Panc1 (cell line): ENCODE data around the gene ZNF236. TPM values are rescaled to one million over a fixed set of nuclear protein-coding genes. Genes with fewer than 3 reads are reported as not detected.

Source experiments
- ATAC-seq: fragments of 200-7000 bp; cut with Tn5 transposase; 2 replicates; pipeline ENCODE4 v1.9.1; 2020; ENCODE audit warnings: mild to moderate bottlenecking, moderate library complexity
- BruUV-seq: library from RNA; stranded (reverse); fragments of 400-500 nt; replicated peaks from 2 replicates; lab custom pipeline; 2021; lab: Mats Ljungman, UMichigan
- CTCF ChIA-PET: fragments of 300-600 bp; sonication (Branson Sonifier 250); formaldehyde crosslinking; loops from one replicate; lab custom pipeline; 2022; ENCODE audit warnings: antibody characterized with exemption; lab: Charles Lee
- POLR2A ChIA-PET: fragments of 300-600 bp; sonication (Branson Sonifier 250); formaldehyde crosslinking; loops from one replicate; lab custom pipeline; 2022; ENCODE audit warnings: antibody characterized with exemption; lab: Charles Lee
- DNase-seq: peaks from one replicate; pipeline ENCODE4 v3.0.0-alpha.2; 2010; ENCODE audit warnings: low read depth, low spot score
- H3K27ac ChIP-seq: 2 replicates; pipeline ENCODE4 v1.5.1; 2011; ENCODE audit warnings: mild to moderate bottlenecking, low read length, inconsistent platforms
- H3K27me3 ChIP-seq: fragments of 200-500 bp; sonication (Bioruptor generic); 2 replicates; pipeline ENCODE4 v1.6.0; 2014; ENCODE audit warnings: low read length, inconsistent platforms; ENCODE audit not compliant: control insufficient read depth, insufficient read depth
- H3K36me3 ChIP-seq: fragments of 200-500 bp; sonication (Bioruptor generic); 2 replicates; pipeline ENCODE4 v1.5.1; 2014; ENCODE audit warnings: inconsistent platforms, mild to moderate bottlenecking, low read length, moderate library complexity; ENCODE audit not compliant: control insufficient read depth, insufficient read depth
- H3K4me1 ChIP-seq: 2 replicates; pipeline ENCODE4 v1.5.1; 2011; ENCODE audit warnings: inconsistent platforms, mild to moderate bottlenecking, low read length, moderate library complexity; ENCODE audit not compliant: control insufficient read depth, insufficient read depth
- H3K4me3 ChIP-seq, 2 experiments: 2 replicates each; pipeline ENCODE4 v1.5.1; 2011 to 2012; ENCODE audit warnings: low read depth in 2 of 2, low read length in 2 of 2, mild to moderate bottlenecking in 2 of 2, inconsistent platforms in 1 of 2, moderate library complexity in 1 of 2
- H3K9me3 ChIP-seq: fragments of 200-500 bp; sonication (Bioruptor generic); 2 replicates; pipeline ENCODE4 v1.5.1; 2014; ENCODE audit warnings: low read depth, mild to moderate bottlenecking, inconsistent platforms, low read length, moderate library complexity; ENCODE audit not compliant: control insufficient read depth, insufficient read depth
- POLR2AphosphoS5 ChIP-seq: IDR thresholded peaks from 2 replicates; pipeline ENCODE4 v1.6.1; 2012; ENCODE audit warnings: mild to moderate bottlenecking, low read depth, low read length, moderate library complexity
- SIN3A ChIP-seq: IDR thresholded peaks from 2 replicates; pipeline ENCODE4 v1.6.1; 2012; ENCODE audit warnings: low read depth, mild to moderate bottlenecking, low read length, moderate library complexity, borderline replicate concordance; ENCODE audit not compliant: insufficient read depth
- TCF7L2 ChIP-seq: IDR thresholded peaks from 2 replicates; pipeline ENCODE4 v1.6.1; 2011; ENCODE audit warnings: mild to moderate bottlenecking, low read depth, low read length, inconsistent platforms
- in situ Hi-C: cut with HindIII; loops from 2 replicates; pipeline ENCODE4 v1.10.0; 2016; ENCODE audit warnings: low sequenced_read_pairs, low pct_unique_long_range_greater_than_20kb
- intact Hi-C: fragments of 100-400 bp; cut with micrococcal nuclease; formaldehyde crosslinking; loops from one replicate; pipeline ENCODE4 v1.10.0; 2022; ENCODE audit not compliant: unreplicated experiment
- total RNA-seq: library from RNA; stranded (reverse); gene quantifications from one replicate; pipeline ENCODE4 v1.2.1, GENCODE V29; 2021; ENCODE audit not compliant: unreplicated experiment
- TF ChIP-seq, protein P1 (sequence below), 2 experiments: IDR thresholded peaks; 2 replicates each; pipeline ENCODE4 v1.6.1; 2011 to 2012; ENCODE audit warnings: low read depth in 2 of 2, control low read depth in 1 of 2, low read length in 1 of 2, mild to moderate bottlenecking in 1 of 2, moderate library complexity in 1 of 2; ENCODE audit not compliant: insufficient read depth in 1 of 2
- TF ChIP-seq, protein P2 (sequence below): fragments of 450-650 bp; IDR thresholded peaks from 2 replicates; pipeline ENCODE4 v1.5.1; 2017; ENCODE audit warnings: mild to moderate bottlenecking

The ZNF236 gene
- total RNA-seq, 1 experiment from 2014 or later: 32.2 TPM

DNA sequence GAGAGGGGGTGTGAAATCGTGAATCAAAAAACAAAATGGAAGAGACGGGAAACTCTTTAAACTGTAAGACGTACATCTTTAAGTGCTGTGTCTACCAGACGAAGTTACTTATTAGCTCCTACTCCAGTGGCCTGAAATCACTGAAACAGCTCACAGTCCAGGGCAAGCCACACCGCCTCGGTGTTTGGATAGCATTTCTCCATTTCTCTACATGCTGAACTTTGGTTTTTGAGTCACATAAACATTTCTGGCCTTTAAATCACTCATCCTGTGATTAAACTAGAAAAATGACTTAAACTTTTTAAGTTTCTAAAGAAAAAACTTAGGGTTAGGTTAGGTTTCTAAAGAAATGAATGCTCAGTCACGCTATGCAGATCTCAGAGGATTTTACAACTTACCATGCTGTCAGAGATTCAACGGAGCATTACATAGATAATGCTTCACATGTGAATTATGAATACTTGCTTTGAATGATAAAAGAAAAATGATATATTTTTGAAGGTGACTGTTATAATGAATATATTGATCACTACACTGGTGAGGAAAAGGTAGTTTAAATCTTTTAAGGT is 171.8 kb downstream of the ZNF236 start:
- no peak for ATAC-seq
- POLR2A ChIA-PET: no interaction called here
- Histone ChIP-seq H3K27ac (no peak overlapping the region), H3K36me3 (no peaks in the 10 kb centered on the region), H3K27me3 (no peaks in the 10 kb centered on the region), H3K4me3 (no peak overlapping the region), H3K9me3 (no peaks in the 10 kb centered on the region), H3K4me1 (no peaks in the 10 kb centered on the region)
- DNase-seq: no peak
- CTCF ChIA-PET: interaction anchor here (1.1 kb wide), 1 partner anchor 11 kb away, joined by 3 read pairs; no protein-coding TSS in a partner anchor
- in situ Hi-C loops (no loop called here), intact Hi-C loops (no loop called here)
- no peak for TF ChIP-seq POLR2AphosphoS5
- TF ChIP-seq, protein P1, sequence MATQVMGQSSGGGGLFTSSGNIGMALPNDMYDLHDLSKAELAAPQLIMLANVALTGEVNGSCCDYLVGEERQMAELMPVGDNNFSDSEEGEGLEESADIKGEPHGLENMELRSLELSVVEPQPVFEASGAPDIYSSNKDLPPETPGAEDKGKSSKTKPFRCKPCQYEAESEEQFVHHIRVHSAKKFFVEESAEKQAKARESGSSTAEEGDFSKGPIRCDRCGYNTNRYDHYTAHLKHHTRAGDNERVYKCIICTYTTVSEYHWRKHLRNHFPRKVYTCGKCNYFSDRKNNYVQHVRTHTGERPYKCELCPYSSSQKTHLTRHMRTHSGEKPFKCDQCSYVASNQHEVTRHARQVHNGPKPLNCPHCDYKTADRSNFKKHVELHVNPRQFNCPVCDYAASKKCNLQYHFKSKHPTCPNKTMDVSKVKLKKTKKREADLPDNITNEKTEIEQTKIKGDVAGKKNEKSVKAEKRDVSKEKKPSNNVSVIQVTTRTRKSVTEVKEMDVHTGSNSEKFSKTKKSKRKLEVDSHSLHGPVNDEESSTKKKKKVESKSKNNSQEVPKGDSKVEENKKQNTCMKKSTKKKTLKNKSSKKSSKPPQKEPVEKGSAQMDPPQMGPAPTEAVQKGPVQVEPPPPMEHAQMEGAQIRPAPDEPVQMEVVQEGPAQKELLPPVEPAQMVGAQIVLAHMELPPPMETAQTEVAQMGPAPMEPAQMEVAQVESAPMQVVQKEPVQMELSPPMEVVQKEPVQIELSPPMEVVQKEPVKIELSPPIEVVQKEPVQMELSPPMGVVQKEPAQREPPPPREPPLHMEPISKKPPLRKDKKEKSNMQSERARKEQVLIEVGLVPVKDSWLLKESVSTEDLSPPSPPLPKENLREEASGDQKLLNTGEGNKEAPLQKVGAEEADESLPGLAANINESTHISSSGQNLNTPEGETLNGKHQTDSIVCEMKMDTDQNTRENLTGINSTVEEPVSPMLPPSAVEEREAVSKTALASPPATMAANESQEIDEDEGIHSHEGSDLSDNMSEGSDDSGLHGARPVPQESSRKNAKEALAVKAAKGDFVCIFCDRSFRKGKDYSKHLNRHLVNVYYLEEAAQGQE (IDR thresholded peaks at IDR 0.05; ENCODE audit: insufficient read depth in 1 of 2, low read depth in 2 of 2, low read length in 1 of 2): no peak
- TF ChIP-seq TCF7L2: no peak
- TF ChIP-seq, protein P2, sequence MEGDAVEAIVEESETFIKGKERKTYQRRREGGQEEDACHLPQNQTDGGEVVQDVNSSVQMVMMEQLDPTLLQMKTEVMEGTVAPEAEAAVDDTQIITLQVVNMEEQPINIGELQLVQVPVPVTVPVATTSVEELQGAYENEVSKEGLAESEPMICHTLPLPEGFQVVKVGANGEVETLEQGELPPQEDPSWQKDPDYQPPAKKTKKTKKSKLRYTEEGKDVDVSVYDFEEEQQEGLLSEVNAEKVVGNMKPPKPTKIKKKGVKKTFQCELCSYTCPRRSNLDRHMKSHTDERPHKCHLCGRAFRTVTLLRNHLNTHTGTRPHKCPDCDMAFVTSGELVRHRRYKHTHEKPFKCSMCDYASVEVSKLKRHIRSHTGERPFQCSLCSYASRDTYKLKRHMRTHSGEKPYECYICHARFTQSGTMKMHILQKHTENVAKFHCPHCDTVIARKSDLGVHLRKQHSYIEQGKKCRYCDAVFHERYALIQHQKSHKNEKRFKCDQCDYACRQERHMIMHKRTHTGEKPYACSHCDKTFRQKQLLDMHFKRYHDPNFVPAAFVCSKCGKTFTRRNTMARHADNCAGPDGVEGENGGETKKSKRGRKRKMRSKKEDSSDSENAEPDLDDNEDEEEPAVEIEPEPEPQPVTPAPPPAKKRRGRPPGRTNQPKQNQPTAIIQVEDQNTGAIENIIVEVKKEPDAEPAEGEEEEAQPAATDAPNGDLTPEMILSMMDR: no peak
- no peak for TF ChIP-seq SIN3A
- BruUV-seq: no TSS peak

DNA sequence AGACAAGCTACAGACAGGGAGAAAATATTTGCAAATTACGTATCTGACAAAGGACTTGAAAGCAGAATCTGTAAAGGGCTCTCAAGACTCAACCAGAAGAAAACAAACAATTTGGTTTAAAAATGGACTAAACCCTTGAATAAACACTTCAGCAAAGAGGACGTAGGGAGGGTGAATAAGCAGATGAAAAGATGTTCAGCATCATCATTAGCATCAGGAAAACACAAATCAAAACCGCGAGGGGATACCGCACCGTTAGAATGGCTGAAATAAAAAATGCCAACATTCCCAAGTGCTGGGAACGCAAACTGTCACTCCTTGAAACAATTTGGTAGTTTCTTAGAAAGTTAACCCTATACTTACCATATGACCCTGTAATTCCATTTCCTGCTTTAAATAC is 173.5 kb downstream of the ZNF236 start:
- Histone ChIP-seq H3K27ac (no peak overlapping the region), H3K4me3 (no peak overlapping the region), H3K27me3 (no peaks in the 10 kb centered on the region), H3K36me3 (no peaks in the 10 kb centered on the region), H3K4me1 (peaks cover 7% of the 10 kb centered on the region; the same call in 1 of the 2 replicates), H3K9me3 (no peaks in the 10 kb centered on the region)
- BruUV-seq: no TSS peak
- DNase-seq: no peak
- ChIA-PET CTCF (no interaction called here), POLR2A (no interaction called here)
- intact Hi-C loops: no loop called here
- in situ Hi-C loops: no loop called here
- TF ChIP-seq TCF7L2 (no peak), SIN3A (no peak), POLR2AphosphoS5 (no peak)
- TF ChIP-seq, protein P1 (IDR thresholded peaks at IDR 0.05; ENCODE audit: insufficient read depth in 1 of 2, low read depth in 2 of 2, low read length in 1 of 2): no peak
- TF ChIP-seq, protein P2: no peak
- no peak for ATAC-seq
